ENCODE measurements around the gene TRIM25.

DNA sequence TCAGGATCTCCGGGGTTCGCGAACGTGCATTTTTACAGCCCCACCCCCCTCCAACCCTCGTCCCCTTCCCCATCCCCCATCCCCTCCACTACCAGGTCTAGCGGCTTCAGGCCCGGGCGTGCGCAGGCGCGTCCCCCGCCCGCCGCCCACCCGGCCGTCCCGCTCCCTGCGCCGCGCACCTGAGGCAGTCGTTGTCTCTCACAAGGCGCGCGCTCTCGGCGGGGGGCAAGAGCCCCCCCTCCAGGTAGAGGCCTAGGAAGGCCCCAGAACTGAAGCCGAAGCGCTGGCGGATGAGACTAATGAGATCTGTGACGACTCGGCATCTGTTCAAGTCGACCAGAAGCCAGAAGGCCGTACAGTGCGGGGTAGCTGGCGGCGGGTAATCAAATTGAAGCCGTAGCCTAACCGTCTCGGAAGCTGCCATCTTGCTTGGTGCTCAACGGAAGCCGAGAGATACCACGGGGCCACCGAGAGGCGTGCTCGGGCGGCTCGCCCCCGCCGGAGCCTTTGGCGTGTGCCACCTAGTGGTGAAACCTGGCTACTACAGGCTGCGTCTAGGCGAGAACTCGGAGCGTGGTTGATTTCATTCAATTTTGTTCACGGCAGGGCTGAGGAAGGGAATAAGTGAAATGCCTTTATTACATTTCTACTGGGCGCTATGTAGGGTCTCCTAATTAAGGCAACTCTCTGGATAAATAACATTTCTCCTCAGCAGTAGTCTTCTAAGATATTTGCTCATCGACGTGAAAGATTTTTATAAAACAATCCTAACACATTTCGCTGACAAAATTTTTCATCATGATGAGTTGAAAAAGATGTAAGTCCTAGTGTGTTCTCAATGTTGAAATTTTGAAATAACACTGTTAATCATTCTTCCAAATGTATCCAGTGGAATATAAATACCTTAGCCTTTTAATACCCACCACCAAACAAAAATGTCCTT is 47.0 kb upstream of the TRIM25 start, which contains the start of gene COIL:
- TF ChIP-seq, protein P1, sequence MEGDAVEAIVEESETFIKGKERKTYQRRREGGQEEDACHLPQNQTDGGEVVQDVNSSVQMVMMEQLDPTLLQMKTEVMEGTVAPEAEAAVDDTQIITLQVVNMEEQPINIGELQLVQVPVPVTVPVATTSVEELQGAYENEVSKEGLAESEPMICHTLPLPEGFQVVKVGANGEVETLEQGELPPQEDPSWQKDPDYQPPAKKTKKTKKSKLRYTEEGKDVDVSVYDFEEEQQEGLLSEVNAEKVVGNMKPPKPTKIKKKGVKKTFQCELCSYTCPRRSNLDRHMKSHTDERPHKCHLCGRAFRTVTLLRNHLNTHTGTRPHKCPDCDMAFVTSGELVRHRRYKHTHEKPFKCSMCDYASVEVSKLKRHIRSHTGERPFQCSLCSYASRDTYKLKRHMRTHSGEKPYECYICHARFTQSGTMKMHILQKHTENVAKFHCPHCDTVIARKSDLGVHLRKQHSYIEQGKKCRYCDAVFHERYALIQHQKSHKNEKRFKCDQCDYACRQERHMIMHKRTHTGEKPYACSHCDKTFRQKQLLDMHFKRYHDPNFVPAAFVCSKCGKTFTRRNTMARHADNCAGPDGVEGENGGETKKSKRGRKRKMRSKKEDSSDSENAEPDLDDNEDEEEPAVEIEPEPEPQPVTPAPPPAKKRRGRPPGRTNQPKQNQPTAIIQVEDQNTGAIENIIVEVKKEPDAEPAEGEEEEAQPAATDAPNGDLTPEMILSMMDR (IDR thresholded peaks at IDR 0.05): peak; percentile 97 to 100 (median 97)
- TF ChIP-seq POLR2A (IDR thresholded peaks at IDR 0.05): peak; percentile 31

Measured in ovary (tissue), 3 donors.